Measurements from ENCODE around the gene PPIL4. TPM values are rescaled to one million over a fixed set of nuclear protein-coding genes. Genes with fewer than 3 reads are reported as not detected.

Gene PPIL4
- total and polyA plus RNA-seq, 2 of the 13 experiments (the other 11 are each of a cell fraction or from before 2014, with no cell fraction given): 5.5 to 46.0 TPM

DNA sequence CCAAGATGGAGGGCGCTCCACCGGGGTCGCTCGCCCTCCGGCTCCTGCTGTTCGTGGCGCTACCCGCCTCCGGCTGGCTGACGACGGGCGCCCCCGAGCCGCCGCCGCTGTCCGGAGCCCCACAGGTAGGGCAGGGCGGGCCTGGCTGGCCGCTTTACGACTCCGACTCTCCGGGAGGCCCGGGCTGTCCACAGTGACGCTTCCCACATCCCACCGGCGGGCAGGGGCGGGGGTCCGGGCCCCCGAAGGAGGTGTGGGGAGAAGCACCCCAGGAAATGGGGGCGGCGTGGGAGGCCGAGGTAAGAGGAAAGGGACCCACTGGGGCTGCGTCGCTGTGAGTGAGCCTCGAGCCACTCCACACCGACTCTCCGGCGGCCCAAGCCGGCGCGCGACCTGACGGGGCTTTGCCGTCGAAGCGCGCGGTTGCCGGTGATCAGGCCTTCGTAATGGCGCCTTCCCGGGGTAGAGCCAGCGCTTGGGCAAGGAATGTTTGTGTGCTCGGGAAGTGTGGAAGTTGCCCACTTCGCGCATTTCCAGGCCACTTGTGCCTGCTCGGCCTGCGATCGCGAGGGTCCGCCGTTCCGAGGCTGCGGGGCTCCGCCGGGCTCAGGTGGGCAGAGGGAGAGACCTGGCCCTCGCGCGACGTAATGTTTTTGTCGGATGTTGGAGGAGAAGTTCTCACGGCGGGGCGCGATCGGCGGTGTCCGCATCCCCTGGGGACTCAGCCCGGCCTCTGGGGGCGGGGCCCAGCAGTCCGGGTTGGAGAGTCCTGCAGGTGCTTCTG lies 20.8 kb upstream of the PPIL4 start (continued):
- TF ChIP-seq, protein P1, sequence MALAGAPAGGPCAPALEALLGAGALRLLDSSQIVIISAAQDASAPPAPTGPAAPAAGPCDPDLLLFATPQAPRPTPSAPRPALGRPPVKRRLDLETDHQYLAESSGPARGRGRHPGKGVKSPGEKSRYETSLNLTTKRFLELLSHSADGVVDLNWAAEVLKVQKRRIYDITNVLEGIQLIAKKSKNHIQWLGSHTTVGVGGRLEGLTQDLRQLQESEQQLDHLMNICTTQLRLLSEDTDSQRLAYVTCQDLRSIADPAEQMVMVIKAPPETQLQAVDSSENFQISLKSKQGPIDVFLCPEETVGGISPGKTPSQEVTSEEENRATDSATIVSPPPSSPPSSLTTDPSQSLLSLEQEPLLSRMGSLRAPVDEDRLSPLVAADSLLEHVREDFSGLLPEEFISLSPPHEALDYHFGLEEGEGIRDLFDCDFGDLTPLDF (CRISPR knock-in tag; IDR thresholded peaks at IDR 0.05): no peak
- TF ChIP-seq, protein P2, sequence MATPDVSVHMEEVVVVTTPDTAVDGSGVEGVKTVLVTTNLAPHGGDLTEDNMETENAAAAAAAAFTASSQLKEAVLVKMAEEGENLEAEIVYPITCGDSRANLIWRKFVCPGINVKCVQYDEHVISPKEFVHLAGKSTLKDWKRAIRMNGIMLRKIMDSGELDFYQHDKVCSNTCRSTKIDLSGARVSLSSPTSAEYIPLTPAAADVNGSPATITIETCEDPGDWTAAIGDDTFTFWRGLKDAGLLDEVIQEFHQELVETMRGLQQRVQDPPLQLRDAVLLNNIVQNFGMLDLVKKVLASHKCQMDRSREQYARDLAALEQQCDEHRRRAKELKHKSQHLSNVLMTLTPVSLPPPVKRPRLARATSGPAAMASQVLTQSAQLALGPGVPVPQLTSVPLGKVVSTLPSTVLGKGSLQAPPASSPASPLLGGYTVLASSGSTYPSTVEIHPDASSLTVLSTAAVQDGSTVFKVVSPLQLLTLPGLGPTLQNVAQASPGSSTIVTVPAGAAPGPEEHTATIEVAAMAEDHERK (CRISPR knock-in tag; IDR thresholded peaks at IDR 0.05; ENCODE audit: low read depth): no peak
- TF ChIP-seq POLR2G (IDR thresholded peaks at IDR 0.05; ENCODE audit: low read depth, low read length): peak; percentile 73
- no peak for TF ChIP-seq RFXAP (CRISPR knock-in tag; IDR thresholded peaks at IDR 0.05; ENCODE audit: borderline replicate concordance)
- TF ChIP-seq, protein P3, sequence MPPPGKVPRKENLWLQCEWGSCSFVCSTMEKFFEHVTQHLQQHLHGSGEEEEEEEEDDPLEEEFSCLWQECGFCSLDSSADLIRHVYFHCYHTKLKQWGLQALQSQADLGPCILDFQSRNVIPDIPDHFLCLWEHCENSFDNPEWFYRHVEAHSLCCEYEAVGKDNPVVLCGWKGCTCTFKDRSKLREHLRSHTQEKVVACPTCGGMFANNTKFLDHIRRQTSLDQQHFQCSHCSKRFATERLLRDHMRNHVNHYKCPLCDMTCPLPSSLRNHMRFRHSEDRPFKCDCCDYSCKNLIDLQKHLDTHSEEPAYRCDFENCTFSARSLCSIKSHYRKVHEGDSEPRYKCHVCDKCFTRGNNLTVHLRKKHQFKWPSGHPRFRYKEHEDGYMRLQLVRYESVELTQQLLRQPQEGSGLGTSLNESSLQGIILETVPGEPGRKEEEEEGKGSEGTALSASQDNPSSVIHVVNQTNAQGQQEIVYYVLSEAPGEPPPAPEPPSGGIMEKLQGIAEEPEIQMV (CRISPR knock-in tag; IDR thresholded peaks at IDR 0.05; ENCODE audit: low read depth): peak; percentile 59; the same call in 1 of the 2 replicates
- TF ChIP-seq FOSL2 (CRISPR knock-in tag; IDR thresholded peaks at IDR 0.05): no peak
- no peak for TF ChIP-seq NR2F2 (IDR thresholded peaks at IDR 0.05; ENCODE audit: borderline replicate concordance, low read depth)
- TF ChIP-seq, protein P4, sequence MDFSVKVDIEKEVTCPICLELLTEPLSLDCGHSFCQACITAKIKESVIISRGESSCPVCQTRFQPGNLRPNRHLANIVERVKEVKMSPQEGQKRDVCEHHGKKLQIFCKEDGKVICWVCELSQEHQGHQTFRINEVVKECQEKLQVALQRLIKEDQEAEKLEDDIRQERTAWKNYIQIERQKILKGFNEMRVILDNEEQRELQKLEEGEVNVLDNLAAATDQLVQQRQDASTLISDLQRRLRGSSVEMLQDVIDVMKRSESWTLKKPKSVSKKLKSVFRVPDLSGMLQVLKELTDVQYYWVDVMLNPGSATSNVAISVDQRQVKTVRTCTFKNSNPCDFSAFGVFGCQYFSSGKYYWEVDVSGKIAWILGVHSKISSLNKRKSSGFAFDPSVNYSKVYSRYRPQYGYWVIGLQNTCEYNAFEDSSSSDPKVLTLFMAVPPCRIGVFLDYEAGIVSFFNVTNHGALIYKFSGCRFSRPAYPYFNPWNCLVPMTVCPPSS (IDR thresholded peaks at IDR 0.05): no peak
- TF ChIP-seq, protein P5, sequence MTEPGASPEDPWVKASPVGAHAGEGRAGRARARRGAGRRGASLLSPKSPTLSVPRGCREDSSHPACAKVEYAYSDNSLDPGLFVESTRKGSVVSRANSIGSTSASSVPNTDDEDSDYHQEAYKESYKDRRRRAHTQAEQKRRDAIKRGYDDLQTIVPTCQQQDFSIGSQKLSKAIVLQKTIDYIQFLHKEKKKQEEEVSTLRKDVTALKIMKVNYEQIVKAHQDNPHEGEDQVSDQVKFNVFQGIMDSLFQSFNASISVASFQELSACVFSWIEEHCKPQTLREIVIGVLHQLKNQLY (CRISPR knock-in tag; IDR thresholded peaks at IDR 0.05): no peak
- TF ChIP-seq HNF4G (IDR thresholded peaks at IDR 0.05; ENCODE audit: borderline replicate concordance, low read depth, low read length): no peak
- TF ChIP-seq HNF4G (CRISPR knock-in tag; IDR thresholded peaks at IDR 0.05; ENCODE audit: borderline replicate concordance, low read depth): peak; percentile 43; the same call in 1 of the 2 replicates
- TF ChIP-seq, protein P6, sequence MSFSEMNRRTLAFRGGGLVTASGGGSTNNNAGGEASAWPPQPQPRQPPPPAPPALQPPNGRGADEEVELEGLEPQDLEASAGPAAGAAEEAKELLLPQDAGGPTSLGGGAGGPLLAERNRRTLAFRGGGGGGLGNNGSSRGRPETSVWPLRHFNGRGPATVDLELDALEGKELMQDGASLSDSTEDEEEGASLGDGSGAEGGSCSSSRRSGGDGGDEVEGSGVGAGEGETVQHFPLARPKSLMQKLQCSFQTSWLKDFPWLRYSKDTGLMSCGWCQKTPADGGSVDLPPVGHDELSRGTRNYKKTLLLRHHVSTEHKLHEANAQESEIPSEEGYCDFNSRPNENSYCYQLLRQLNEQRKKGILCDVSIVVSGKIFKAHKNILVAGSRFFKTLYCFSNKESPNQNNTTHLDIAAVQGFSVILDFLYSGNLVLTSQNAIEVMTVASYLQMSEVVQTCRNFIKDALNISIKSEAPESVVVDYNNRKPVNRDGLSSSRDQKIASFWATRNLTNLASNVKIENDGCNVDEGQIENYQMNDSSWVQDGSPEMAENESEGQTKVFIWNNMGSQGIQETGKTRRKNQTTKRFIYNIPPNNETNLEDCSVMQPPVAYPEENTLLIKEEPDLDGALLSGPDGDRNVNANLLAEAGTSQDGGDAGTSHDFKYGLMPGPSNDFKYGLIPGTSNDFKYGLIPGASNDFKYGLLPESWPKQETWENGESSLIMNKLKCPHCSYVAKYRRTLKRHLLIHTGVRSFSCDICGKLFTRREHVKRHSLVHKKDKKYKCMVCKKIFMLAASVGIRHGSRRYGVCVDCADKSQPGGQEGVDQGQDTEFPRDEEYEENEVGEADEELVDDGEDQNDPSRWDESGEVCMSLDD (CRISPR knock-in tag; IDR thresholded peaks at IDR 0.05; ENCODE audit: borderline replicate concordance): no peak
- TF ChIP-seq PCBP1 (IDR thresholded peaks at IDR 0.05; ENCODE audit: borderline replicate concordance, low read depth, low read length): peak; percentile 63; the same call in 1 of the 2 replicates
- TF ChIP-seq NBN (conservative IDR thresholded peaks at IDR 0.05): no peak
- TF ChIP-seq AGO1 (IDR thresholded peaks at IDR 0.05; ENCODE audit: low read depth, low read length, poor library complexity, severe bottlenecking): peak; percentile 73
- TF ChIP-seq, protein P7, sequence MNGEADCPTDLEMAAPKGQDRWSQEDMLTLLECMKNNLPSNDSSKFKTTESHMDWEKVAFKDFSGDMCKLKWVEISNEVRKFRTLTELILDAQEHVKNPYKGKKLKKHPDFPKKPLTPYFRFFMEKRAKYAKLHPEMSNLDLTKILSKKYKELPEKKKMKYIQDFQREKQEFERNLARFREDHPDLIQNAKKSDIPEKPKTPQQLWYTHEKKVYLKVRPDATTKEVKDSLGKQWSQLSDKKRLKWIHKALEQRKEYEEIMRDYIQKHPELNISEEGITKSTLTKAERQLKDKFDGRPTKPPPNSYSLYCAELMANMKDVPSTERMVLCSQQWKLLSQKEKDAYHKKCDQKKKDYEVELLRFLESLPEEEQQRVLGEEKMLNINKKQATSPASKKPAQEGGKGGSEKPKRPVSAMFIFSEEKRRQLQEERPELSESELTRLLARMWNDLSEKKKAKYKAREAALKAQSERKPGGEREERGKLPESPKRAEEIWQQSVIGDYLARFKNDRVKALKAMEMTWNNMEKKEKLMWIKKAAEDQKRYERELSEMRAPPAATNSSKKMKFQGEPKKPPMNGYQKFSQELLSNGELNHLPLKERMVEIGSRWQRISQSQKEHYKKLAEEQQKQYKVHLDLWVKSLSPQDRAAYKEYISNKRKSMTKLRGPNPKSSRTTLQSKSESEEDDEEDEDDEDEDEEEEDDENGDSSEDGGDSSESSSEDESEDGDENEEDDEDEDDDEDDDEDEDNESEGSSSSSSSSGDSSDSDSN (CRISPR knock-in tag; IDR thresholded peaks at IDR 0.05): peak; percentile 87
- TF ChIP-seq ZKSCAN5 (CRISPR knock-in tag; IDR thresholded peaks at IDR 0.05): no peak
